ENCODE measurements around the gene FBXW2.
A peak's percentile ranks its signal among the peaks of the same experiment; 100 is the strongest.
"Not testable (repeated sequence)": the region's sequence is repeated elsewhere in the genome, so short reads cannot be mapped to it uniquely, and the experiment has no call there.

FBXW2 gene

GRCh38 chr9:120778758-120779157, 14.5 kb downstream of the FBXW2 start:
- no peak for DNase-seq

- DNase-seq: no peak
Observed at GRCh38 chr9:120777229-120777628, 16.0 kb downstream of the FBXW2 start.

GRCh38 chr9:120776788-120777187, 16.4 kb downstream of the FBXW2 start:
- no peak for DNase-seq

GRCh38 chr9:120775859-120776258, 17.4 kb downstream of the FBXW2 start:
- no peak for DNase-seq

GRCh38 chr9:120774719-120775118, 18.5 kb downstream of the FBXW2 start:
- DNase-seq: no peak

GRCh38 chr9:120773256-120773655, 20.0 kb downstream of the FBXW2 start:
- no peak for DNase-seq

GRCh38 chr9:120770931-120771330, 22.3 kb downstream of the FBXW2 start:
- no peak for DNase-seq

GRCh38 chr9:120768886-120769285, 24.3 kb downstream of the FBXW2 start:
- DNase-seq: no peak

- DNase-seq: no peak
Observed at GRCh38 chr9:120768247-120768646, 25.0 kb downstream of the FBXW2 start.

- DNase-seq: no peak
Observed at GRCh38 chr9:120767451-120767850, 25.8 kb downstream of the FBXW2 start.

- no peak for DNase-seq
Observed at GRCh38 chr9:120765910-120766425, 27.2 kb downstream of the FBXW2 start.

GRCh38 chr9:120764476-120764875, 28.7 kb downstream of the FBXW2 start:
- no peak for DNase-seq

- DNase-seq: no peak
Observed at GRCh38 chr9:120761006-120761405, 32.2 kb downstream of the FBXW2 start.

GRCh38 chr9:120759755-120760400, 33.3 kb downstream of the FBXW2 start:
- no peak for DNase-seq

- DNase-seq: no peak
Observed at GRCh38 chr9:120758544-120758943, 34.7 kb downstream of the FBXW2 start.

- no peak for DNase-seq
Observed at GRCh38 chr9:120757026-120757913, 35.9 kb downstream of the FBXW2 start.

GRCh38 chr9:120756531-120756930, 36.7 kb downstream of the FBXW2 start:
- no peak for DNase-seq

GRCh38 chr9:120755810-120756434, 37.3 kb downstream of the FBXW2 start:
- peak; percentile 3 for DNase-seq

GRCh38 chr9:120755044-120755443, 38.2 kb downstream of the FBXW2 start:
- no peak for DNase-seq

GRCh38 chr9:120750421-120750820, 42.8 kb downstream of the FBXW2 start:
- DNase-seq: no peak

GRCh38 chr9:120746366-120746765, 46.9 kb downstream of the FBXW2 start:
- not testable (repeated sequence) for DNase-seq

- DNase-seq: no peak
Observed at GRCh38 chr9:120745278-120745677, 47.9 kb downstream of the FBXW2 start.

- no peak for DNase-seq
Observed at GRCh38 chr9:120742951-120743416, 50.2 kb downstream of the FBXW2 start.

GRCh38 chr9:120741701-120742100, 51.5 kb downstream of the FBXW2 start:
- DNase-seq: no peak
